Spleen (tissue), 7 donors: ENCODE data around the gene GDPD3.

Experiments used
- CTCF ChIP-seq, 11 experiments: fragments of 200-600 bp in 7 of 11; fragments of 450-650 bp in 4 of 11; sonication (generic) in 4 of 11; IDR thresholded peaks in 8 of 11; conservative IDR thresholded peaks in 3 of 11; 1 replicate in 7 of 11; 2 replicates in 4 of 11; pipeline versions ENCODE4 v1.4.0 to v1.8.0; 2016 to 2021; ENCODE audit warnings: antibody characterized with exemption in 11 of 11, inconsistent platforms in 4 of 11, mild to moderate bottlenecking in 1 of 11
- POLR2AphosphoS5 ChIP-seq, 3 donors: sonication (generic); formaldehyde crosslinking; IDR thresholded peaks; one replicate each; pipeline ENCODE4 v1.5.1; 2017; ENCODE audit warnings: antibody characterized with exemption in 3 of 3
- donor health status: DM: no; HTN: no; CAD: no; lungs with moderate emphysema.
- donor health status: DM: no; HTN: no; CAD: no.
- donor health status: DM: no; HTN: no; CAD: no.

- no peak for TF ChIP-seq CTCF (IDR thresholded peaks at IDR 0.05 in 8 of 11, conservative IDR thresholded peaks at IDR 0.05 in 3 of 11)
- no peak for TF ChIP-seq POLR2AphosphoS5 (IDR thresholded peaks at IDR 0.05)
These were observed 39.2 kb upstream of the GDPD3 start for GRCh38 chr16:30152517-30152916.
